SU-DHL-6 (cell line): ENCODE data around the gene EXD3.

ENCODE experiments used
- H2AFZ ChIP-seq: fragments of 200-600 bp; sonication (generic); 2 replicates; pipeline ENCODE4 v1.6.1; 2014; ENCODE audit warnings: low read depth, mild to moderate bottlenecking, moderate library complexity, mixed read lengths, antibody characterized with exemption, low read length; ENCODE audit not compliant: severe bottlenecking
- H3F3A ChIP-seq: fragments of 200-600 bp; shearing (Covaris generic); 2 replicates; pipeline ENCODE4 v1.6.0; 2016; ENCODE audit warnings: antibody characterized with exemption, mild to moderate bottlenecking; ENCODE audit not compliant: insufficient read depth
- H3K27ac ChIP-seq: fragments of 200-600 bp; sonication (generic); 2 replicates; pipeline ENCODE4 v1.5.1; 2016; ENCODE audit warnings: low read depth, mild to moderate bottlenecking, low read length, moderate library complexity, mixed read lengths
- H3K27me3 ChIP-seq: fragments of 200-600 bp; sonication (generic), shearing (Covaris generic); 2 replicates; pipeline ENCODE4 v1.6.0; 2014; ENCODE audit warnings: mild to moderate bottlenecking, low read length
- H3K36me3 ChIP-seq: fragments of 200-600 bp; sonication (generic); 2 replicates; pipeline ENCODE4 v1.6.1; 2014; ENCODE audit warnings: mild to moderate bottlenecking, low read length, mixed read lengths
- H3K4me2 ChIP-seq: fragments of 300-600, 200-600 bp; shearing (Covaris generic), sonication (generic); 2 replicates; pipeline ENCODE4 v1.6.0; 2014; ENCODE audit warnings: low read length, low read depth, mild to moderate bottlenecking; ENCODE audit not compliant: poor library complexity, severe bottlenecking
- H3K4me3 ChIP-seq: fragments of 200-600 bp; sonication (generic); 2 replicates; pipeline ENCODE4 v1.5.1; 2014; ENCODE audit warnings: antibody characterized with exemption, low read length, mild to moderate bottlenecking, mixed read lengths; ENCODE audit not compliant: insufficient read depth, poor library complexity, severe bottlenecking
- H3K79me2 ChIP-seq: fragments of 200-600 bp; sonication (generic); 2 replicates; pipeline ENCODE4 v1.6.1; 2014; ENCODE audit warnings: mild to moderate bottlenecking, low read length, moderate library complexity; ENCODE audit not compliant: insufficient read depth
- H3K9ac ChIP-seq: fragments of 200-600 bp; sonication (generic); 2 replicates; pipeline ENCODE4 v1.7.0; 2014; ENCODE audit warnings: mild to moderate bottlenecking, low read length
- H3K9me2 ChIP-seq: fragments of 200-600 bp; sonication (generic); replicated peaks from 2 replicates; pipeline ENCODE4 v1.6.1; 2014; ENCODE audit warnings: low read length; ENCODE audit not compliant: insufficient read depth
- H3K9me3 ChIP-seq: fragments of 200-600 bp; sonication (generic); 2 replicates; pipeline ENCODE4 v1.6.1; 2014; ENCODE audit warnings: low read length, mixed read lengths; ENCODE audit not compliant: insufficient read depth
- H4K20me1 ChIP-seq: fragments of 200-600 bp; sonication (generic); 2 replicates; pipeline ENCODE4 v1.6.1; 2014; ENCODE audit warnings: low read depth, mild to moderate bottlenecking, antibody characterized with exemption, low read length, moderate library complexity, mixed read lengths
- CTCF ChIP-seq: fragments of 200-600 bp; sonication (generic); IDR thresholded peaks from one replicate; pipeline ENCODE4 v1.5.1; 2017; ENCODE audit warnings: antibody characterized with exemption, mild to moderate bottlenecking, low read length, moderate library complexity; ENCODE audit not compliant: insufficient read depth, poor library complexity, severe bottlenecking
- EZH2phosphoT487 ChIP-seq: fragments of 200-600 bp; sonication (generic), shearing (Covaris generic); conservative IDR thresholded peaks from 2 replicates; pipeline ENCODE4 v1.6.1; 2018; ENCODE audit warnings: mild to moderate bottlenecking, antibody characterized with exemption, low read length, moderate library complexity, mixed read lengths

The EXD3 gene

DNA sequence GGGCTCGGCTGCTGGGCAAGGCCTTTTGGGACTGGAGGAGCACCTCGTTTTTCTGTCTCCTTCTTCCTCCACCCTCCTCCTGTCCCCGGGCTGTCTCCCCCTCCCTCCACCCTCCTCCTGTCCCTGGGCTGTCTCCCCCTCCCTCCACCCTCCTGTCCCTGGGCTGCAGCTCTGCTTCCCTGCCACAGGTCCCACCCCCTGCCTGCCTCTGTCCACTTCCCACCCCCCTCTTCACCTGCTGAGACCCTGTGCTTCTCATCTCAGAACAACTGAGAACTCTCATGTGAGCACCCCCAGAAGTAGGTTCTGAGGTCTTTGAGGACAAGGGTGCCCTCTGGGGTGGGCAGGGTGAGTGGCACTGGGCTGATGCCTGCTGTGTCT, 151.3 kb downstream of the EXD3 start:
- 0 out of 2 replicates have a peak, but pooled peaks cover 9% of the 10 kb centered on the region for H3F3A ChIP-seq
- no peaks in the 10 kb centered on the region for H3K36me3 ChIP-seq
- no peaks in the 10 kb centered on the region for H3K79me2 ChIP-seq
- no peaks in the 10 kb centered on the region for H3K27me3 ChIP-seq
- H3K9me3 ChIP-seq = no peaks in the 10 kb centered on the region
- no peaks in the 10 kb centered on the region for H4K20me1 ChIP-seq
- H2AFZ ChIP-seq = no peak overlapping the region
- H3K4me3 ChIP-seq = no peak overlapping the region
- no peak overlapping the region for H3K4me2 ChIP-seq
- no peaks in the 10 kb centered on the region for H3K9me2 ChIP-seq
- no peak overlapping the region for H3K27ac ChIP-seq
- TF ChIP-seq CTCF (no peak), EZH2phosphoT487 (no peak)
- H3K9ac ChIP-seq = no peak overlapping the region

DNA sequence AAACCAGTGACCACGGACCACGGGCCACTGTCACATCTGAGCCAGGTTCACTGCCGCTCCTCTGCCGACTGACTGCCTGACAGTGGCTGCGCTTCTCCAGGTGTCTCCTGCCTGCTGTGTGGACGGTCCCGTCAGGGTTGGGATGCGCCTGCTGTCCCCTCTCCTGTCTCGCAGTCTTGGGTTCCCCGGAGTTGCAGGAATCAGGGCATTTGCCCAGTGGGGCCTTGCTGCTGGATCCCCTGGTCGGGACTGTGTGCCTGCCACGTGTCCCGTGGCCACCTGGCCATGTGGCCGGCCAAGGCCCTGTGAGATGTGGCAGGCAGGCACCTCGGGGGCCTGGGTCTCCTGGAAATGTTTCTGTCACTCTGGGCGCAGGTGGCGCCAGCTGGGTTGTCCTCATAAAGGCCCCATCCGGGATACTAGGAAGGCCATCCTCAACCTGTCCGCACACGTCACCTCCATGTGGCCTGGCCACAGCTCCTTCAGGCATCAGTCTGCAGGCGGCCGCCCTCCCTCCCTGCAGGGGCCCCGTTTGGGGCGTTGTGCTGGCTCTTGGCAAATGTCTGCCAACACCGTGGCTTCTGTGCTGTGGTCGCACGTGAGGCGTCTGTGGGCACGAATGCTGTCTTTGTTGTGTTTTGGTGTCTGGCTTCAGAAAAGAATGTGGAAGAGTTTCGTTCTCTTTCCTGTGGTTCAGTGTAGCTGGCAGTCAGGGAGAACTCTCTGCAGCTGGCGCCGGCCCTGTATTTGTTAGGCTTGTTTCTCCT, 151.8 kb downstream of the EXD3 start:
- Histone ChIP-seq H3K9ac (no peak overlapping the region), H3K27me3 (no peaks in the 10 kb centered on the region), H3K4me2 (no peak overlapping the region), H3F3A (0 out of 2 replicates have a peak, but pooled peaks cover 9% of the 10 kb centered on the region), H3K9me3 (no peaks in the 10 kb centered on the region), H3K79me2 (no peaks in the 10 kb centered on the region), H2AFZ (no peak overlapping the region), H4K20me1 (no peaks in the 10 kb centered on the region), H3K36me3 (no peaks in the 10 kb centered on the region), H3K4me3 (no peak overlapping the region), H3K27ac (no peak overlapping the region), H3K9me2 (no peaks in the 10 kb centered on the region)
- TF ChIP-seq CTCF (no peak), EZH2phosphoT487 (no peak)

DNA sequence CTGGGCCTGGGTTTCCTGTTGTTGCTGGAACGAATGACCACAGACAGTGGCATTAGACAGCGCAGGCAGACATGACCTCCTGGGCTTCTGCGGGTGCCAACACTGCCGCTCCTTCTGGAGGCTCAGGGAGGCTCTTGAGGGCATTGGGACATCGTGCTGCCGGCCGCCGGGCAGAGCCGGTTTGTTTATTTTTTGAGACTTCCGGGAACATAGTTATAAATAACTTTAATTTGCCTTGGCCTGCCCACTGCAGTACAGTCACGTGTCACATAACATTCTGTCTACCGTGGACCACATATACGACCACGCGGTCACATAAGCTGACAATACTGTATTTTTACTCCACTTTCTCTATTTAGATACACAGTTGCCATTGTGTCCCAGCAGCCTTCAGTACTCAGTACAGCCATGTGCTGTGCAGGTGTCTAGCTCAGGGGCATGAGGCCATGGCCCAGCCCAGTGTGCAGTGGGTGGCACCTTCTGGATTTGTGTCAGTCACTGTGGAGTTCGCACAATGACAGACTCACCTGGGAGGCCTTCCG, 153.7 kb downstream of the EXD3 start:
- H3K27ac ChIP-seq = peak overlapping the region; percentile 78

More for the DNA sequence above, 153.7 kb downstream of the EXD3 start:
- Histone ChIP-seq H3K79me2 (no peaks in the 10 kb centered on the region), H3K9me2 (no peaks in the 10 kb centered on the region), H3K27me3 (no peaks in the 10 kb centered on the region), H3K9ac (peak overlapping the region; percentile 11; the same call in 1 of the 2 replicates), H3F3A (0 out of 2 replicates have a peak, but pooled peaks cover 9% of the 10 kb centered on the region), H3K4me2 (peak overlapping the region; percentile 41), H2AFZ (no peak overlapping the region), H3K36me3 (no peaks in the 10 kb centered on the region), H3K4me3 (no peak overlapping the region), H4K20me1 (no peaks in the 10 kb centered on the region), H3K9me3 (no peaks in the 10 kb centered on the region)
- TF ChIP-seq CTCF (no peak), EZH2phosphoT487 (no peak)
